ENCODE data around the gene TUBGCP2. TPM values are rescaled to one million over a fixed set of nuclear protein-coding genes. Genes with fewer than 3 reads are reported as not detected.

Gene TUBGCP2
- total RNA-seq, 3 donors from 2014 or later (not counting 1 experiment from before 2014, with no cell fraction given), result 74.3 to 81.8 (median 78.7) TPM

DNA sequence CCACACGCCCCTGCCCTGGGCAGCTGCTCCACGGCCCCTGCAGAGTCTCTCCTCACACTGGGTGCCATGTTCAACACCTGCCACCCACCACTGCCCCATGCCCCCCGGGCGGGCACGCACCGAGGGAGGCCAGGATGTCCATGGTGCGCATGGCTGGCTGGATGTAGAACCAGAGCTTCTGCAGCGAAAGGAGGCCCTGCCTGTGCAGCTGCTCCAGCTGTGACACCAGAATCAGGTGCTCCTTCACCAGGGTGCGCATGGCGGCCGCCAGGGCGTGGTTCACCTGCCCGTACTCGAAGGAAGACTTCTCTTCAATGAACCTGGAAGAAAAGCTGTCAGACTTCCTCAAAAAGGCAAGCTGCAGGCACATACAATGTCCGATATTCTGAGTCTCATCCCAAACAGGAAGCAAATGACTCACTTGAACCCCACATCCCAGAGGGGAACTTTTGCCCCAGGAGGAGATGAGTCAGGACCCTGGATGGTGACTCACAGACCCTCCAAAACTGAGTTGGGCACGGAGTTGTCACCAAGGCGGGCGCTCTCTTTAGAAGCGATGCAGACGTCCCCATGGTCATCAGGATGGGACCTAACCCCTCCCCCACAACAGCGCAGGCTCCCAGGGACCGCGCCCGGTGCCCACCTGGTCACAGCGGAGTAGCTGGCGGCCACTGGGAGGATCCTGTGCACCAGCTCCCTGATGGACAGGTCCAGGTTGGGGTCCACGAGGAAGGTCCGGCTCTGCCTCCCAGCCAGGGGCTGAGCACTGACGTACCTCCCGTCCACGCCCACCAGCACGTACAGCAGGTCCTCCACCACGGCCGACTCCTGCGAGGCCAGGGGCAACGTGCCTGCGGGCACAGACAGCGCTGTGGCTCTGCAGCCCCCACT is 15.5 kb downstream of the TUBGCP2 start:
- TF ChIP-seq, protein P1, sequence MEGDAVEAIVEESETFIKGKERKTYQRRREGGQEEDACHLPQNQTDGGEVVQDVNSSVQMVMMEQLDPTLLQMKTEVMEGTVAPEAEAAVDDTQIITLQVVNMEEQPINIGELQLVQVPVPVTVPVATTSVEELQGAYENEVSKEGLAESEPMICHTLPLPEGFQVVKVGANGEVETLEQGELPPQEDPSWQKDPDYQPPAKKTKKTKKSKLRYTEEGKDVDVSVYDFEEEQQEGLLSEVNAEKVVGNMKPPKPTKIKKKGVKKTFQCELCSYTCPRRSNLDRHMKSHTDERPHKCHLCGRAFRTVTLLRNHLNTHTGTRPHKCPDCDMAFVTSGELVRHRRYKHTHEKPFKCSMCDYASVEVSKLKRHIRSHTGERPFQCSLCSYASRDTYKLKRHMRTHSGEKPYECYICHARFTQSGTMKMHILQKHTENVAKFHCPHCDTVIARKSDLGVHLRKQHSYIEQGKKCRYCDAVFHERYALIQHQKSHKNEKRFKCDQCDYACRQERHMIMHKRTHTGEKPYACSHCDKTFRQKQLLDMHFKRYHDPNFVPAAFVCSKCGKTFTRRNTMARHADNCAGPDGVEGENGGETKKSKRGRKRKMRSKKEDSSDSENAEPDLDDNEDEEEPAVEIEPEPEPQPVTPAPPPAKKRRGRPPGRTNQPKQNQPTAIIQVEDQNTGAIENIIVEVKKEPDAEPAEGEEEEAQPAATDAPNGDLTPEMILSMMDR (IDR thresholded peaks at IDR 0.05), result no peak
- no peaks in the 10 kb centered on the region for H3K27me3 ChIP-seq (ENCODE audit: control insufficient read depth, insufficient read depth, low read length)
- WGBS (ENCODE audit: insufficient coverage), result 96% methylated on average over 38 of the region's 38 CpGs
- no peak overlapping the region for H3K27ac Mint-ChIP-seq
- H3K4me3 Mint-ChIP-seq, result no peak overlapping the region
- H3K4me3 ChIP-seq (ENCODE audit: low read length), result no peak overlapping the region
- H3K4me1 Mint-ChIP-seq, result no peaks in the 10 kb centered on the region
- DNase-seq (no peak), ATAC-seq (peak in 2 of 3 donors; percentile 15 to 34)
- no peaks in the 10 kb centered on the region for H3K9me3 ChIP-seq (ENCODE audit: control insufficient read depth, insufficient read depth, low read length)
- peaks cover 78% of the 10 kb centered on the region for H3K36me3 ChIP-seq (ENCODE audit: control insufficient read depth, insufficient read depth, low read length)
- H3K27ac ChIP-seq (ENCODE audit: low read length), result no peak overlapping the region
- no peaks in the 10 kb centered on the region for H3K9me3 Mint-ChIP-seq
- peaks cover 6% of the 10 kb centered on the region for H3K36me3 Mint-ChIP-seq
- H3K4me1 ChIP-seq (ENCODE audit: control insufficient read depth, insufficient read depth, low read length), result peaks cover 7% of the 10 kb centered on the region
- intact Hi-C loops (cut with micrococcal nuclease), result no loop called here
- H3K27me3 Mint-ChIP-seq (ENCODE audit: low read depth in 2 of 2), result no peaks in the 10 kb centered on the region

DNA sequence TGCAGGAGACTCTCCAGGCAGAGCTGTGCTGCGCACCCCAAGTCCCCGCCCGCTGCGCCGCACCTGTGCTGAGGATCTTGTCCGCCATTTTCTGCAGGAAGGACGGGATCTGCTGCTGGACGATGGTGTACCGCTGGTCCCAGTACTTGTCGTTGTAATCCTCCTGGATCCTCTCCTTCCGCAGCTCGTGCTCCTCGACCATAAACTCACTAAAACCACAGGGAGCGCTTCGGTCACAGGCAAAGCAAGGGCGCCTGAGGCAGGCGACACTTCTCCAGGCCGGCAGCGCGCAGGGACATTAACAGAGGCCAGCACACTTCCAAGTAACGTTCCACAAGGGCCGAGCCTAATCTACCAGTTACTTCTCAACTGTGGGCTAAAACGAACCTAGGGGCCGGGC is 18.9 kb downstream of the TUBGCP2 start:
- no peak overlapping the region for H3K27ac ChIP-seq (ENCODE audit: low read length)
- H3K27ac Mint-ChIP-seq, result no peak overlapping the region
- peaks cover 7% of the 10 kb centered on the region for H3K4me1 ChIP-seq (ENCODE audit: control insufficient read depth, insufficient read depth, low read length)
- 94% methylated on average over 24 of the region's 24 CpGs for WGBS (ENCODE audit: insufficient coverage)
- H3K9me3 Mint-ChIP-seq, result no peaks in the 10 kb centered on the region
- no peaks in the 10 kb centered on the region for H3K27me3 ChIP-seq (ENCODE audit: control insufficient read depth, insufficient read depth, low read length)
- intact Hi-C loops (cut with micrococcal nuclease), result no loop called here
- DNase-seq (no peak), ATAC-seq (no peak)
- H3K4me1 Mint-ChIP-seq, result peaks cover 0 to 6% of the 10 kb centered on the region in 2 donors
- no peak overlapping the region for H3K4me3 Mint-ChIP-seq
- no peaks in the 10 kb centered on the region for H3K27me3 Mint-ChIP-seq (ENCODE audit: low read depth in 2 of 2)
- H3K4me3 ChIP-seq (ENCODE audit: low read length), result no peak overlapping the region
- H3K36me3 ChIP-seq (ENCODE audit: control insufficient read depth, insufficient read depth, low read length), result peaks cover 76% of the 10 kb centered on the region
- H3K36me3 Mint-ChIP-seq, result peaks cover 16% of the 10 kb centered on the region
- H3K9me3 ChIP-seq (ENCODE audit: control insufficient read depth, insufficient read depth, low read length), result no peaks in the 10 kb centered on the region
- TF ChIP-seq, protein P1 (IDR thresholded peaks at IDR 0.05), result no peak

DNA sequence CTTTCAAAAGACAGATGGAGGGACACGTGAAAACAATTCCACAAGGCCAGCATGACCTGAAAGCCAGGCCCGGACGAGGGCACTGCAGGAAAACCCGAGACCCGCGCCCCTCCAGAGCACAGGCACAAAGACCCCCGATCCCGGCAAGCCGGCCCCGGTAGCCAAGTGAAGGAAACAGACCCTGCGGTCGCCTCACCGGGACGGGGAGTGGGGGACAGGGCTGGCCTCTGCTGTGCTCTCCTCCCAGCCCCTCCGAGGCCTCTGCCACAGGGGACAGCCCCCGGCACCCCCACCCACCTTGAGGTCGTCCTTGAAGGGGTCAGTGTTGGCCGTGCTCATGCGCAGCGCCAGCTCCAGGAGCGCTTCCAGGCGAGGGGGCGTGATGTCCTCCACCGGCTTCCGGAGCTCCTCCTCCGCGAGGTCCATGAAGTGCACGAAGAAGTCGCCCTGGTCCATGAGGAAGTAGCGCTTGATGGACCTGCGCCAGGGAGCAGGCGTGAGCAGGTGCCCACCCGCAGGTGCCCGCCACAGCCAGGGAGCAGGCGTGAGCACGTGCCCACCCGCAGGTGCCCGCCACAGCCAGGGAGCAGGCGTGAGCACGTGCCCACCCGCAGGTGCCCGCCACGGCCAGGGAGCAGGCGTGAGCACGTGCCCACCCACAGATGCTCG is 20.7 kb downstream of the TUBGCP2 start:
- Histone ChIP-seq H3K9me3 (ENCODE audit: control insufficient read depth, insufficient read depth, low read length) (no peaks in the 10 kb centered on the region), H3K4me3 (ENCODE audit: low read length) (no peak overlapping the region), H3K27ac (ENCODE audit: low read length) (no peak overlapping the region), H3K4me1 (ENCODE audit: control insufficient read depth, insufficient read depth, low read length) (peaks cover 3% of the 10 kb centered on the region), H3K36me3 (ENCODE audit: control insufficient read depth, insufficient read depth, low read length) (peaks cover 76% of the 10 kb centered on the region), H3K27me3 (ENCODE audit: control insufficient read depth, insufficient read depth, low read length) (no peaks in the 10 kb centered on the region)
- no peak overlapping the region for H3K4me3 Mint-ChIP-seq
- TF ChIP-seq, protein P1 (IDR thresholded peaks at IDR 0.05), result no peak
- WGBS (ENCODE audit: insufficient coverage), result 95% methylated on average over 46 of the region's 46 CpGs
- DNase-seq, result no peak
- peaks cover 0 to 6% of the 10 kb centered on the region in 2 donors for H3K4me1 Mint-ChIP-seq
- intact Hi-C loops (cut with micrococcal nuclease), result no loop called here
- H3K9me3 Mint-ChIP-seq, result no peaks in the 10 kb centered on the region
- peaks cover 20% of the 10 kb centered on the region for H3K36me3 Mint-ChIP-seq
- H3K27me3 Mint-ChIP-seq (ENCODE audit: low read depth in 2 of 2), result no peaks in the 10 kb centered on the region
- ATAC-seq, result no peak
- H3K27ac Mint-ChIP-seq, result no peak overlapping the region
